ENCODE data around the gene STRN. TPM values are rescaled to one million over a fixed set of nuclear protein-coding genes. Genes with fewer than 3 reads are reported as not detected.

Gene STRN
- total and polyA plus RNA-seq, 9 of the 15 experiments (the other 6 are each of a cell fraction or from before 2014, with no cell fraction given), result 1.3 to 31.2 (median 20.0) TPM

GRCh38 chr2:36857713-36858112 is 108.6 kb downstream of the STRN start (continued):
- no peak for TF ChIP-seq TCF3 (CRISPR knock-in tag; IDR thresholded peaks at IDR 0.05)

DNA sequence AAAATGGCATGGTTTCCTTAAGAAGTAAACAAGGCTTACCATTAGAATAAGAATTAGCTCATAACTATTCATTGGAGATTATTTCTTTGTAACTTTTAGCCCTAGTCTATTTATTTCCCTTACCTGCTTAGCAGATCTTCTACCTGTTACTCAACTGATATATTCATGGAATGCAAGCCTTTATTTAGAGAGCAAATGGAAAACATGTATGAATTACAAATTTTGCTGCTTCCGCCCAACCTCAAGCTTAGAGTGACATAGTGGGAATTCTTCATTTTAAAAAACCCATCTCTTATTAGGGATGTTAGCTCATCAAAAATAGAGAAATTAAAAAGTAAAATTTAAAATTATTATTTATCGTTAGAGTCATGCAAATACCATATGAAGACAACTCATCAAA is 110.9 kb downstream of the STRN start:
- H3K4me3 ChIP-seq, result no peak overlapping the region
- no peaks in the 10 kb centered on the region for H3K79me2 ChIP-seq (ENCODE audit: control insufficient read depth, insufficient read depth, low read length)
- FAIRE-seq (no peak), ATAC-seq (no peak), DNase-seq (ENCODE audit: extremely low read depth in 1 of 4, low spot score in 3 of 4) (no peak)
- no peak overlapping the region for H3K4me2 ChIP-seq (ENCODE audit: insufficient read depth, low read length)
- no peak overlapping the region for H3K27ac ChIP-seq (ENCODE audit: extremely low read depth, low read depth, low read length)
- 83% methylated on average over 2 of the region's 2 CpGs for WGBS (ENCODE audit: insufficient coverage, low coverage, missing lambda C conversion rate)
- H4K20me1 ChIP-seq (replicated peaks; ENCODE audit: control insufficient read depth, insufficient read depth, low read length), result no peaks in the 10 kb centered on the region
- H3K36me3 ChIP-seq (ENCODE audit: control insufficient read depth, insufficient read depth, low read length), result peaks cover 33% of the 10 kb centered on the region
- POLR2A ChIA-PET, result interaction anchor here (0.8 to 2.1 kb wide), 3 partner anchors 9 to 242 kb away, joined by 3 to 5 read pairs (median 5); no protein-coding TSS in a partner anchor
- BruUV-seq (replicated peaks), result no TSS peak
- no peak overlapping the region for H2AFZ ChIP-seq (ENCODE audit: low read depth, low read length)
- H3K27me3 ChIP-seq (ENCODE audit: control insufficient read depth in 2 of 2, insufficient read depth in 2 of 2, low read length in 2 of 2), result no peaks in the 10 kb centered on the region
- CTCF ChIA-PET (ENCODE audit: low intra/inter-chr PET ratio), result no interaction called here
- H3K4me1 ChIP-seq (replicated peaks in 1 of 2; ENCODE audit: control insufficient read depth in 2 of 2, insufficient read depth in 2 of 2, low read length in 2 of 2), result no peaks in the 10 kb centered on the region
- intact Hi-C loops (cut with micrococcal nuclease) (no loop called here), in situ Hi-C loops (cut with MboI) (no loop called here)
- no peaks in the 10 kb centered on the region for H3K9me3 ChIP-seq (replicated peaks; ENCODE audit: control insufficient read depth, insufficient read depth, low read depth, low read length)
- no peak for TF ChIP-seq TOE1 (IDR thresholded peaks at IDR 0.05; ENCODE audit: borderline replicate concordance)
- TF ChIP-seq TOE1 (CRISPR knock-in tag; IDR thresholded peaks at IDR 0.05; ENCODE audit: borderline replicate concordance, low read depth), result no peak
- TF ChIP-seq SMARCB1 (IDR thresholded peaks at IDR 0.05; ENCODE audit: insufficient read length, low read depth), result no peak
- TF ChIP-seq FOS (IDR thresholded peaks at IDR 0.05; ENCODE audit: extremely low read depth, insufficient read length), result no peak
- TF ChIP-seq TAF7 (tag; IDR thresholded peaks at IDR 0.05), result no peak
- TF ChIP-seq EHMT2 (IDR thresholded peaks at IDR 0.05), result no peak
- no peaks in the 10 kb centered on the region for H3K9me1 ChIP-seq (ENCODE audit: control insufficient read depth, insufficient read depth, low read length)
- H3K9ac ChIP-seq (ENCODE audit: insufficient read depth in 1 of 2, low read depth in 2 of 2, low read length in 2 of 2), result no peak overlapping the region

Data from K562 (cell line).